CD14-positive monocyte (primary cell): ENCODE results near the gene TCEAL4. TPM values are rescaled to one million over a fixed set of nuclear protein-coding genes. Genes with fewer than 3 reads are reported as not detected.

Experiments
- DNase-seq, 3 donors: peaks; one replicate each; pipeline ENCODE4 v3.0.0-alpha.2; 2011 to 2022
- H2AFZ ChIP-seq: 2 replicates; pipeline ENCODE4 v1.6.0; 2012; ENCODE audit warnings: mild to moderate bottlenecking, low read depth, low read length, inconsistent platforms; ENCODE audit not compliant: insufficient read depth, poor library complexity, severe bottlenecking
- H3K27ac ChIP-seq, 2 donors: 1 replicate in 1 of 2; 2 replicates in 1 of 2; pipeline ENCODE4 v1.5.1; 2012 to 2013; ENCODE audit warnings: low read length in 2 of 2, control low read depth in 1 of 2, inconsistent platforms in 1 of 2, low read depth in 1 of 2, mild to moderate bottlenecking in 1 of 2
- H3K27me3 ChIP-seq, 2 donors: one replicate each; pipeline versions ENCODE4 v1.6.0 to v1.6.1; 2011 to 2013; ENCODE audit warnings: low read length in 2 of 2; ENCODE audit not compliant: control insufficient read depth in 2 of 2, insufficient read depth in 2 of 2
- H3K36me3 ChIP-seq, 2 donors: replicated peaks in 1 of 2; 1 replicate in 1 of 2; 2 replicates in 1 of 2; pipeline versions ENCODE4 v1.5.1 to v1.6.1; 2012 to 2013; ENCODE audit warnings: low read length in 2 of 2, control low read depth in 1 of 2, inconsistent platforms in 1 of 2, mild to moderate bottlenecking in 1 of 2; ENCODE audit not compliant: insufficient read depth in 2 of 2, control insufficient read depth in 1 of 2
- H3K4me1 ChIP-seq, 2 donors: 1 replicate in 1 of 2; 2 replicates in 1 of 2; pipeline versions ENCODE4 v1.5.1 to v1.6.1; 2012 to 2013; ENCODE audit warnings: low read length in 2 of 2, control low read depth in 1 of 2, inconsistent platforms in 1 of 2, mild to moderate bottlenecking in 1 of 2, moderate library complexity in 1 of 2; ENCODE audit not compliant: insufficient read depth in 2 of 2, control insufficient read depth in 1 of 2
- H3K4me2 ChIP-seq: replicated peaks from 2 replicates; pipeline ENCODE3; 2012; ENCODE audit warnings: low read length, moderate library complexity, mild to moderate bottlenecking; ENCODE audit not compliant: poor library complexity, severe bottlenecking; ENCODE audit errors: extremely low read depth
- H3K4me3 ChIP-seq, 3 experiments: fragments of 200-600 bp in 1 of 3; sonication (generic) in 1 of 3; replicated peaks in 1 of 3; 1 replicate in 2 of 3; 2 replicates in 1 of 3; pipeline ENCODE4 v1.5.1; 2011 to 2013; ENCODE audit warnings: low read length in 3 of 3, mild to moderate bottlenecking in 3 of 3, control low read depth in 2 of 3, low read depth in 2 of 3, inconsistent platforms in 1 of 3, moderate library complexity in 1 of 3
- H3K79me2 ChIP-seq: 2 replicates; pipeline ENCODE4 v1.6.0; 2012; ENCODE audit warnings: mild to moderate bottlenecking, control low read depth, inconsistent platforms, low read length, moderate library complexity; ENCODE audit not compliant: insufficient read depth
- H3K9ac ChIP-seq: 2 replicates; pipeline ENCODE4 v1.6.0; 2017; ENCODE audit warnings: low read length, mild to moderate bottlenecking; ENCODE audit not compliant: insufficient read depth, poor library complexity, severe bottlenecking
- H3K9me3 ChIP-seq, 2 donors: replicated peaks in 1 of 2; 1 replicate in 1 of 2; 2 replicates in 1 of 2; pipeline versions ENCODE4 v1.5.1 to v1.6.1; 2012 to 2013; ENCODE audit warnings: low read length in 2 of 2, control low read depth in 1 of 2; ENCODE audit not compliant: control insufficient read depth in 1 of 2, insufficient read depth in 1 of 2
- H4K20me1 ChIP-seq: 2 replicates; pipeline ENCODE4 v1.6.0; 2012; ENCODE audit warnings: mild to moderate bottlenecking, low read length, control low read depth, moderate library complexity; ENCODE audit not compliant: insufficient read depth
- H3K27ac Mint-ChIP-seq, 7 donors: one replicate each; pipeline ENCODE4 v1.8.0; 2020; ENCODE audit warnings: mild to moderate bottlenecking in 7 of 7, mixed read lengths in 7 of 7, moderate library complexity in 6 of 7, inconsistent platforms in 2 of 7
- H3K27me3 Mint-ChIP-seq, 3 donors: one replicate each; pipeline ENCODE4 v1.8.0; 2021 to 2022; ENCODE audit warnings: low read depth in 3 of 3, mild to moderate bottlenecking in 3 of 3, mixed read lengths in 3 of 3, moderate library complexity in 3 of 3, inconsistent platforms in 1 of 3
- H3K36me3 Mint-ChIP-seq, 2 donors: one replicate each; pipeline ENCODE4 v1.8.0; 2020; ENCODE audit warnings: mixed read lengths in 2 of 2, inconsistent platforms in 1 of 2, mild to moderate bottlenecking in 1 of 2
- H3K4me1 Mint-ChIP-seq: one replicate; pipeline ENCODE4 v1.8.0; 2020; ENCODE audit warnings: mild to moderate bottlenecking, mixed read lengths
- H3K4me3 Mint-ChIP-seq, 2 donors: one replicate each; pipeline ENCODE4 v1.8.0; 2020; ENCODE audit warnings: mild to moderate bottlenecking in 2 of 2, mixed read lengths in 2 of 2, moderate library complexity in 1 of 2
- H3K9me3 Mint-ChIP-seq, 7 donors: one replicate each; pipeline ENCODE4 v1.8.0; 2020 to 2022; ENCODE audit warnings: mixed read lengths in 7 of 7, mild to moderate bottlenecking in 6 of 7, moderate library complexity in 6 of 7, inconsistent platforms in 2 of 7
- CTCF ChIP-seq: fragments of 200-600 bp; IDR thresholded peaks from one replicate; pipeline ENCODE4 v1.8.0; 2022; ENCODE audit warnings: antibody characterized with exemption, mild to moderate bottlenecking
- WGBS: methylation state at CpG from one replicate; pipeline ENCODE4 v1.1.5; 2013; ENCODE audit warnings: missing lambda C conversion rate; ENCODE audit not compliant: insufficient coverage; 5-methylcytosine and 5-hydroxymethylcytosine counted together
- intact Hi-C, 2 donors: fragments of 100-400 bp; cut with micrococcal nuclease; formaldehyde crosslinking; loops; one replicate each; pipeline versions ENCODE4 v1.15.0 to v1.15.1; 2023
- polyA plus RNA-seq, 3 donors: library from polyadenylated mRNA; depleted of rRNA in 1 of 3; unstranded in 2 of 3; stranded (reverse) in 1 of 3; fragments of 300-500 nt in 2 of 3; fragments of >200 nt in 1 of 3; fragmentation: Illumina TruSeq in 2 of 3; gene quantifications; 1 replicate in 2 of 3; 2 replicates in 1 of 3; pipeline ENCODE4 v1.2.3, GENCODE V29; 2012 to 2021

The TCEAL4 gene
- polyA plus RNA-seq, 3 donors: 3.0 to 10.7 (median 8.5) TPM

DNA sequence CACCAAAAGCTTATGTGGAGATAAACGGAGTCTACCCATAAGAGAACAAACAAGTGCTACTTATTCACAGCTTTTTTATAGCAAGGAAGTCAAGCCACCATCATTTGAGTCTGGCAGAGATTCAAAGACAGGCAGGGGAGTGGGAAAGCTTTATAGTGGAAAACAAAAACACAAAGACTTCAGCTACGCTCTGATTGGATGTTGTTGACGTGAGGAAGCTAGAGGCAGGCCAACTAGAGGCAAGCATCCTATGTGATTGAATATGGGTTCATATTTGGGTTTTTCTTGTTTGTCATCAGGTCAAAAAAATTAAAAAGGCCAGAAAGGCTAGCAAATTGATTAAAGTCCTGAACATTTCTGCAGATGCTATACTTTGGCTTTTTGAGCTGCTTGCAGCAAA is 719 bp upstream of the TCEAL4 start:
- Histone ChIP-seq H3K4me3 (no peak overlapping the region), H2AFZ (no peak overlapping the region), H3K27ac (no peak overlapping the region), H3K36me3 (no peaks in the 10 kb centered on the region), H3K4me1 (peaks cover 5 to 6% of the 10 kb centered on the region in 2 donors), H3K9me3 (no peaks in the 10 kb centered on the region), H4K20me1 (no peaks in the 10 kb centered on the region), H3K9ac (no peak overlapping the region), H3K79me2 (no peaks in the 10 kb centered on the region), H3K27me3 (no peaks in the 10 kb centered on the region), H3K4me2 (no peak overlapping the region)
- intact Hi-C loops: no loop called here
- Mint-ChIP-seq H3K36me3 (no peaks in the 10 kb centered on the region), H3K27ac (no peak overlapping the region), H3K4me1 (peaks cover 8% of the 10 kb centered on the region), H3K27me3 (peaks cover 0 to 4% (median 3%) of the 10 kb centered on the region in 3 donors), H3K4me3 (no peak overlapping the region), H3K9me3 (peaks cover 0 to 4% (median 0%) of the 10 kb centered on the region in 7 donors)
- no peak for TF ChIP-seq CTCF
- DNase-seq: no peak
- whole genome bisulfite sequencing: 71% methylated on average over 2 of the region's 3 CpGs

DNA sequence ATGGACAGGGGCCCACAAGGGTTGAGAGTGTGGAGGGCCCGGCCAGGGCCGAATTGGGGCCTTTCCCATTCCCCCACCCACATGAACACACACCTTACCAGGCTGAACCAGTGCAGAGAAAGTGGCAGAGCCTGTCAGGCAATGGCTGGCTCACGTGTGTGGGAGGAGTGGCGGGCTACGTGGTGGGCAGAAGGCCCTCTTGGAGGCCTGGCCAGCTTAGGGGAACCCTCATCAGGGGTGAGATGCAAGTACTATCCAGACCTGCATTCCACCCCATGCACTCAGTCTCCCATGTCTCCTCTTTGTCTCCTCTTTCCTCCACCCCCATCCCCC is 965 bp downstream of the TCEAL4 start:
- intact Hi-C loops: no loop called here
- no peaks in the 10 kb centered on the region for H3K36me3 ChIP-seq
- peak overlapping the region; percentile 83 for H2AFZ ChIP-seq
- H3K4me1 ChIP-seq: peaks cover 5 to 6% of the 10 kb centered on the region in 2 donors
- H3K4me3 ChIP-seq: peak overlapping the region; percentile 71 to 76 (median 73)
- WGBS: no CpG with 5 or more reads among the region's 5 CpGs
- Mint-ChIP-seq H3K9me3 (peaks cover 0 to 4% (median 0%) of the 10 kb centered on the region in 7 donors), H3K27ac (peak overlapping the region in 1 of 7 donors; percentile 43), H3K36me3 (no peaks in the 10 kb centered on the region), H3K4me3 (peak overlapping the region; percentile 93 to 95), H3K4me1 (peaks cover 8% of the 10 kb centered on the region), H3K27me3 (no peaks in the 10 kb centered on the region)
- no peaks in the 10 kb centered on the region for H4K20me1 ChIP-seq
- no peak for DNase-seq
- no peaks in the 10 kb centered on the region for H3K27me3 ChIP-seq
- H3K4me2 ChIP-seq: peak overlapping the region; percentile 66
- TF ChIP-seq CTCF: no peak
- H3K9me3 ChIP-seq: no peaks in the 10 kb centered on the region
- H3K9ac ChIP-seq: peak overlapping the region; percentile 59
- no peaks in the 10 kb centered on the region for H3K79me2 ChIP-seq
- no peak overlapping the region for H3K27ac ChIP-seq
